Measurements from ENCODE around the gene PI4K2A. TPM values are rescaled to one million over a fixed set of nuclear protein-coding genes. Genes with fewer than 3 reads are reported as not detected.

PI4K2A gene
- total RNA-seq, 1 experiment from 2014 or later, result 10.6 TPM

Other genes with a start within 250 kb of the PI4K2A start
- gene RRP12, start 239.3 kb upstream of the PI4K2A start, total RNA-seq (2014; rRNA removed; shearing (Covaris generic)), result 13.4 and 15.4 TPM in 2 replicates
- 1,010 and 1,184 TPM in 2 replicates for gene PGAM1, start 214.5 kb upstream of the PI4K2A start, total RNA-seq (2014; rRNA removed; shearing (Covaris generic))
- 55.6 and 61.5 TPM in 2 replicates for gene EXOSC1, start 194.7 kb upstream of the PI4K2A start, total RNA-seq (2014; rRNA removed; shearing (Covaris generic))
- gene ZDHHC16, start 194.5 kb upstream of the PI4K2A start, total RNA-seq (2014; rRNA removed; shearing (Covaris generic)), result 47.3 and 51.7 TPM in 2 replicates
- gene MMS19, start 142.2 kb upstream of the PI4K2A start, total RNA-seq (2014; rRNA removed; shearing (Covaris generic)), result 73.9 and 87.0 TPM in 2 replicates
- gene UBTD1, start 141.7 kb upstream of the PI4K2A start, total RNA-seq (2014; rRNA removed; shearing (Covaris generic)), result 16.8 and 18.5 TPM in 2 replicates
- not detected in 2 replicates for gene ANKRD2, start 67.9 kb upstream of the PI4K2A start, total RNA-seq (2014; rRNA removed; shearing (Covaris generic))
- 0.24 and 0.78 TPM in 2 replicates for gene HOGA1, start 56.3 kb upstream of the PI4K2A start, total RNA-seq (2014; rRNA removed; shearing (Covaris generic))
- gene C10orf62, start 51.0 kb upstream of the PI4K2A start, total RNA-seq (2014; rRNA removed; shearing (Covaris generic)), result 0.10 TPM in 1 of 2 replicates, not detected in the other
- 2.2 and 3.7 TPM in 2 replicates for gene MORN4, start 7.2 kb upstream of the PI4K2A start, total RNA-seq (2014; rRNA removed; shearing (Covaris generic))
- gene AVPI1, start 46.6 kb downstream of the PI4K2A start, total RNA-seq (2014; rRNA removed; shearing (Covaris generic)), result 7.6 and 13.2 TPM in 2 replicates
- gene MARVELD1, start 73.1 kb downstream of the PI4K2A start, total RNA-seq (2014; rRNA removed; shearing (Covaris generic)), result 29.0 and 41.7 TPM in 2 replicates
- gene ZFYVE27, start 96.5 kb downstream of the PI4K2A start, total RNA-seq (2014; rRNA removed; shearing (Covaris generic)), result 7.0 and 10.3 TPM in 2 replicates
- gene SFRP5, start 131.3 kb downstream of the PI4K2A start, total RNA-seq (2014; rRNA removed; shearing (Covaris generic)), result not detected in 2 replicates
- 2.9 and 3.1 TPM in 2 replicates for gene GOLGA7B, start 209.2 kb downstream of the PI4K2A start, total RNA-seq (2014; rRNA removed; shearing (Covaris generic))

Data from RPMI7951 (cell line).